Right cardiac atrium (tissue), 5 donors: ENCODE measurements around the gene RAPGEF4. TPM values are rescaled to one million over a fixed set of nuclear protein-coding genes. Genes with fewer than 3 reads are reported as not detected.
A peak's percentile ranks its signal among the peaks of the same experiment; 100 is the strongest.

Experiments
- ATAC-seq, 2 donors: fragments of 200-7000 bp; cut with Tn5 transposase; one replicate each; pipeline versions ENCODE4 v1.8.0 to v1.9.1; 2020; ENCODE audit warnings: moderate library complexity in 2 of 2, mild to moderate bottlenecking in 1 of 2
- DNase-seq, 3 donors: peaks; one replicate each; pipeline ENCODE4 v3.0.0-alpha.2; 2020
- H3K27ac ChIP-seq: one replicate; pipeline ENCODE4 v1.5.1; 2013; ENCODE audit warnings: mild to moderate bottlenecking, low read length, control low read depth, moderate library complexity
- H3K27me3 ChIP-seq: one replicate; pipeline ENCODE4 v1.6.1; 2013; ENCODE audit not compliant: control insufficient read depth, insufficient read depth
- H3K4me1 ChIP-seq: one replicate; pipeline ENCODE4 v1.6.1; 2013; ENCODE audit warnings: low read length; ENCODE audit not compliant: control insufficient read depth, insufficient read depth
- H3K4me3 ChIP-seq: one replicate; pipeline ENCODE4 v1.5.1; 2013; ENCODE audit warnings: low read length, control low read depth
- H3K9me3 ChIP-seq: one replicate; pipeline ENCODE4 v1.6.1; 2013; ENCODE audit warnings: low read length; ENCODE audit not compliant: control insufficient read depth
- WGBS: extraction: QIAGEN DNeasy Blood & Tissue Kit; methylation state at CpG from one replicate; pipeline ENCODE4 v1.1.7; 2013; 5-methylcytosine and 5-hydroxymethylcytosine counted together
- intact Hi-C, 4 donors: fragments of 100-400 bp; cut with DNase I; formaldehyde crosslinking; loops; one replicate each; pipeline versions ENCODE4 v1.11.0 to v1.14.0; 2022 to 2023
- polyA plus RNA-seq: library from polyadenylated mRNA; stranded (reverse); fragments of 200-250 nt; gene quantifications from one replicate; pipeline ENCODE4 v1.2.3, GENCODE V29; 2013
- total RNA-seq, 4 donors: library from RNA; stranded (reverse); fragmentation: NEBNext Ultra II Directional; extraction: Animal tissue kit (Norgen Biotek cat#: 25700); gene quantifications; one replicate each; pipeline ENCODE4 v1.2.1, GENCODE V29; 2021
- donor health status: healthy with polysubstance abuse.
- donor health status: DM: no; HTN: yes; CAD: no.
- donor health status: DM: no; HTN: no; CAD: no.
- donor health status: DM: no; HTN: yes; CAD: no; lungs with severe emphysema.
- donor health status: DM: yes; HTN: yes; CAD: no.

The RAPGEF4 gene
- total and polyA plus RNA-seq, 5 donors, result 5.9 to 11.3 (median 8.8) TPM

DNA sequence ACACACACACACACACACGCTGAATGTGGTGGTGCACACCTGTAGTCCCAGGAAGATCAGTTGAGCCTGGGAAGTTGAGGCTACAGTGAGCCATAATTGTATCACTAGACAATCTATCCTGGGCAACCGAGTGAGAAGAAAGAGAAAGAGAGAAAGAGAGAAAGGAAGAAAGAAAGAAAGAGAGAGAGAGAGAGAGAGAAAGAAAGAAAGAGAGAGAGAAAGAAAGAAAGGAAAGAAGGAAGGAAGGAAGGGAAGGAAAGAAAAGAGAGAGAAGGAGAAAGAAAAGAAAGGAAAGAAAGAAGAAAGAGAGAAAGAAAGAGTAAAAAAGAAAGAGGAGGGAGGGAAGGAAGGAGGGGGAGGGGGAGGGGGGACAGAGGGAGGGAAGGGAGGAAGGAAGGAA is 190.0 kb downstream of the RAPGEF4 start:
- H3K27ac ChIP-seq, result no peak overlapping the region
- ATAC-seq (no peak), DNase-seq (no peak)
- 95% methylated on average over 2 of the region's 2 CpGs for WGBS
- no peaks in the 10 kb centered on the region for H3K27me3 ChIP-seq
- H3K4me1 ChIP-seq, result peaks cover 6% of the 10 kb centered on the region
- no peak overlapping the region for H3K4me3 ChIP-seq
- H3K9me3 ChIP-seq, result no peaks in the 10 kb centered on the region
- intact Hi-C loops, result loop anchor here in 2 of 4 donors (5.0 kb wide), 2 partner anchors 58 to 63 kb away; no protein-coding TSS in a partner anchor

DNA sequence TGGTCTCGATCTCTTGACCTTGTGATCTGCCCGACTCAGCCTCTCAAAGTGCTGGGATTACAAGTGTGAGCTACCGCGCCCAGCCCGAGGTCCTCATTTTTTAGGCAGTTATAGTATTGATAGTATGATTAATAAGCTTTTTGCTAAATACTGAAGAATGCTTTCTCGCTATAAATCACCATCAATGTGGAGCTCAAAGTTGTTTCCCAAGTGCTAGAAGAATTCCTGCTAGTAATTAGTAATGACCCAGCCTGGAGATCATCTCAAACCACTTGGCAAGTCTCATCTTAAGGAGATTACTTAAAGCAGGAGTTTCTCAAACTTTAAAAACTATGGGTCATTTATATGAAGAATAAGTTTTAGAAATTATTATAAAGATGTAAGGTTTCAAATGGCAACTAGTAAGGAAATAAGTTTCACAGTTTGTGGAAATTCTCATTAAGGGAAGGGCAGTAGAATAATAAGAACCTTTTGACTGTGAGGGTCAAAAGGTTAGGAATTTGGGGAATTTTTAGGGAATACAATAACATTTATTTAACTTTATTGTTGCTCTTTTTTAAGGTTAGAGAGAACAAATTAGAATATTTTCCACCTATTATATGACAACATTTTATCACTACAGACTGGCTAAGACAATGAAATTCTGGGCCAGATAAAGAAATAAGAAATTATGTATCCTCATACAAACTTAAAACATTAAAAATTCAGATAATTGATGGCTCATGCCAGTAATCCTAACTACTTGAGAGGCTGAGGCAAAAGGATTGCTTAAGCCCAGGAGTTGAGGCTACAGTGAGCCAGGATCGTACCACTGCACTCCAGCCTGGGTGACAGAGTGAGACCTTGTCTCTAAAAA is 191.4 kb downstream of the RAPGEF4 start:
- DNase-seq, result peak; percentile 33 to 54 (median 39)
- H3K9me3 ChIP-seq, result no peaks in the 10 kb centered on the region
- H3K27me3 ChIP-seq, result no peaks in the 10 kb centered on the region
- H3K27ac ChIP-seq, result peak overlapping the region; percentile 92
- peaks cover 10% of the 10 kb centered on the region for H3K4me1 ChIP-seq
- H3K4me3 ChIP-seq, result no peak overlapping the region
- WGBS, result 90% methylated on average over 7 of the region's 7 CpGs
- peak; percentile 38 to 69 for ATAC-seq
- intact Hi-C loops, result loop anchor here in 2 of 4 donors (5.0 kb wide), 2 partner anchors 60 to 65 kb away; no protein-coding TSS in a partner anchor

DNA sequence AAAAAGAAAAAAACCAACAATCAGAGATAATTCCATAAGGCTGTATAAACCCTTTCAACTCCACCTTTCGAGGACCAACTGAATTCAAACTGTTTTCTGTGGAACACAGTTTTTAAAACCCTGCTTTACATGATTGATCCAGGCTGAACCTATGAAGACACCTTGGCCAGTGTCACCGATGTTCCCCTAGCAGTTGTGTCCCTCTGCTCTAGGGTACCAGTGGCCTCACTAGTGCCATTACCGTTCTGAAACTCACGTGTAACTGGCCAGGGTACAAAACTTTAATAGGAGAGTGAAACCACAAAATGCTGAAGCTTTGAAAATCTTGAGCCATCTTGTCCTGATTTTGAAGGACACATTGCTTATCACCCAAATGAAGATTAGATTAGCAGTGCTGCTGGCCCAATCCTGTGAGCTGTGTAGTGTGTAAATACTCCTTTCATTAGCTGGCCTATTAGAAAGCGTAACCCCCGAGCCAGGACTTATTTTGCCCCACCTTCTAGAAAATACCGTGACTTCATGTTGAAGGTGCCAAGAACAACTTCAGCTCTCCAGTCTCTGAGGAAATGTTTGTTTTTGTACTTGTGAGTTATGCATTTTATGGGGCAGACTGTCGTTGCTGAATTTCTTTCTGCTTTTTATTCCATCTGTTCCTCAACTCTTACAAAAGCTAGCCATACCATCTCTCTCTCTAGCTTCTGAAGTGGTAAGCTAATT is 192.2 kb downstream of the RAPGEF4 start:
- DNase-seq (peak; percentile 43 to 72 (median 50)), ATAC-seq (peak; percentile 86 to 91)

DNA sequence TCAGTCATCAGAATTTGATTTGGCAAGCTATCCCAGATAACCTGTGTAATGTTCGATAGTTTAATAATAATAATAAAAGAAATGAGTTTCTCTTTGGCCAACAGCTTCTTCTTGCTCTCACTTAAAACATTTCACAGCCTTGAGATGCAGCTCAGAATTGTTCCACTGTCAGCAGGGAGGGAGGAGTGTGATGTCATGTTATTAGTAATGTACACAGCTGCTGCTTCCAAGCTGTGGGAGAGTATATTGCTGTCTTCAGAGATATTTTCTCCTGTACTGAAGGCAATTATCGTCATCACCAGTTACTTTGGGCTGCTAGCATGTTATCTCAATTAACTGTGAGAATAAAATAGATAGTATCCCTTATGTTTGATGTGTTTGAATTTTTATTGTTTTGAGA is 193.1 kb downstream of the RAPGEF4 start:
- intact Hi-C loops, result loop anchor here in 2 of 4 donors (5.0 kb wide), 2 partner anchors 61 to 66 kb away; no protein-coding TSS in a partner anchor
- peak in 1 of 2 donors; percentile 53 for ATAC-seq

More for the DNA sequence above, 192.2 kb downstream of the RAPGEF4 start:
- H3K4me1 ChIP-seq, result peaks cover 10% of the 10 kb centered on the region
- WGBS, result 28% methylated on average over 8 of the region's 8 CpGs
- H3K4me3 ChIP-seq, result peak overlapping the region; percentile 26
- intact Hi-C loops, result loop anchor here in 2 of 4 donors (5.0 kb wide), 2 partner anchors 60 to 65 kb away; no protein-coding TSS in a partner anchor
- H3K27me3 ChIP-seq, result no peaks in the 10 kb centered on the region
- no peaks in the 10 kb centered on the region for H3K9me3 ChIP-seq
- peak overlapping the region; percentile 92 for H3K27ac ChIP-seq

DNA sequence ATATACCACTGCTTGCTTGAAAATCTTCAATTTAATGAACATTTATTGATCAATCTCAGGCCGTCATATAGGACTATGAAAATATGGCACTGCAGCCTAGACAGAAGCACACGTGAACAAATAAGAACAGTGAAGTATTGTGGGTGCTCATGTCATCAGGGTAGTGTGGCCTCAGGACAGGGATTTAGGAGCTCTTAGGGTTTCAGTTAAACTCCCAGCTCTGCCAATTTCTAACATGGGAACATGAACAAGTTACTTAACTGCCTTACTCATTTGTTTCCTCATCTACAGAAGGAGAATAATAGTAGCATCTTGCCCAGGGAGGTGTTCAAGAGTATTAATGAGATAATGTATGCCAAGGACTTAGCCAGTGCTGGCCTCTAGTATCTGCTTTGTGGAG is 194.0 kb downstream of the RAPGEF4 start:
- Histone ChIP-seq H3K4me3 (no peak overlapping the region), H3K9me3 (no peaks in the 10 kb centered on the region), H3K4me1 (peaks cover 10% of the 10 kb centered on the region), H3K27ac (peak overlapping the region; percentile 30), H3K27me3 (no peaks in the 10 kb centered on the region)
- no peak for DNase-seq
- WGBS, result 81% methylated on average over 2 of the region's 2 CpGs
- intact Hi-C loops, result loop anchor here (5.0 kb wide), 3 partner anchors 62 to 122 kb away; no protein-coding TSS in a partner anchor
- ATAC-seq, result peak in 1 of 2 donors; percentile 10

More for the DNA sequence above, 193.1 kb downstream of the RAPGEF4 start:
- 60% methylated on average over 2 of the region's 2 CpGs for WGBS
- no peak overlapping the region for H3K27ac ChIP-seq
- no peaks in the 10 kb centered on the region for H3K9me3 ChIP-seq
- H3K4me3 ChIP-seq, result peak overlapping the region; percentile 26
- H3K4me1 ChIP-seq, result peaks cover 10% of the 10 kb centered on the region
- no peak for DNase-seq
- H3K27me3 ChIP-seq, result no peaks in the 10 kb centered on the region

DNA sequence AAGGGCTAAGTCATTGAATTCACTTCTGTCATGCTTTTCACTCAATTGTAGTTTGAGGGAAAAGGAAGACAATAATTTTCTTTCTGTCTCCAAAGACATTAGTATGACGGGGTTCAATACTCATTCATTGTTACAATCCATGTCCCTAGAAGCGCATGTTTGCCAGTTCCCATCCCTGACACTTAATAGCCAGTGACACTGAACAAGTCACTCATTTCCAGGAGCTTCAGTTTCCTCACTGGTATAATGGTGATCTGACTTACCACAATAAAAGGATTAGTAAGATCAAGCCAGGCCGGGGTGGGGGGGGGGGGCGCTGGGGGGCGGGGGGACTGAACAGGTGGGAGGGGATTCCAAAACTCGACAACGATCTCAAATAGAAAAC is 195.2 kb downstream of the RAPGEF4 start:
- Histone ChIP-seq H3K9me3 (no peaks in the 10 kb centered on the region), H3K4me3 (no peak overlapping the region), H3K4me1 (peaks cover 10% of the 10 kb centered on the region), H3K27ac (peak overlapping the region; percentile 58), H3K27me3 (no peaks in the 10 kb centered on the region)
- ATAC-seq (no peak), DNase-seq (no peak)
- 28% methylated on average over 7 of the region's 7 CpGs for WGBS
- intact Hi-C loops, result loop anchor here in 3 of 4 donors (5.0 kb wide), 2 partner anchors 69 to 124 kb away; no protein-coding TSS in a partner anchor

DNA sequence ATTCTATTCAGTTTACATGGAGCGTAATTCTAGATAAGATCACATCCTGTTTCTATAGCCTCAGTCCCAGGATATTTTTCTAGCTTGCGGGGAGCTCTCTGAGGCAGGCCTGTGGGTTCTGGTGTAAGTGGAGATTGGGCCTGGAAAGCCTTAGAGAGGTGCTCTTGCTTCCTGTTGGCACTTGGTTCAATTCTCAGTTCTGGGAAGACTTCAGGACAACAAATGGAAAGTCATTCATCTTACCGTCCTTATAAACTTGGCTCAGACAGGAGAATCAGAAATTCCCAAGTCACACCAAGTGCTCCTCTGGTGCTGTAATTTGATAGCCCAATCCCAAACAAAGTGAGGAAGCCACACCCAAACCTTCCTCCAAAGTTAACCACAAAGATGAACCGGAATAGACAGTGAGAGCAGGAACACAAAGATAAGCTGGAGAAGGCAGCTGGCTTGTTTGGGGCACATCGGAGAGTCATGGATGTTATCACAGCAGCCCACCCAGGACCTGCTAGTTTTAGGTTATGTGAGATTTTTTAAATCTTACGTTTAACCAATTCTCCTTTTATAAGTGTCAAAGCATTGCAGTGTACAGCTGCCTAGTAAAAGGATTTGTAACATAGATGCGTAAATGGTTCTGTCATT is 195.7 kb downstream of the RAPGEF4 start:
- Histone ChIP-seq H3K4me1 (peaks cover 10% of the 10 kb centered on the region), H3K27me3 (no peaks in the 10 kb centered on the region), H3K4me3 (peak overlapping the region; percentile 37), H3K9me3 (no peaks in the 10 kb centered on the region), H3K27ac (peak overlapping the region; percentile 68)
- DNase-seq (peak in 2 of 3 donors; percentile 27 to 54), ATAC-seq (peak; percentile 66 to 90)
- WGBS, result 18% methylated on average over 7 of the region's 7 CpGs
- intact Hi-C loops, result loop anchor here in 3 of 4 donors (5.0 kb wide), 2 partner anchors 69 to 124 kb away; no protein-coding TSS in a partner anchor

DNA sequence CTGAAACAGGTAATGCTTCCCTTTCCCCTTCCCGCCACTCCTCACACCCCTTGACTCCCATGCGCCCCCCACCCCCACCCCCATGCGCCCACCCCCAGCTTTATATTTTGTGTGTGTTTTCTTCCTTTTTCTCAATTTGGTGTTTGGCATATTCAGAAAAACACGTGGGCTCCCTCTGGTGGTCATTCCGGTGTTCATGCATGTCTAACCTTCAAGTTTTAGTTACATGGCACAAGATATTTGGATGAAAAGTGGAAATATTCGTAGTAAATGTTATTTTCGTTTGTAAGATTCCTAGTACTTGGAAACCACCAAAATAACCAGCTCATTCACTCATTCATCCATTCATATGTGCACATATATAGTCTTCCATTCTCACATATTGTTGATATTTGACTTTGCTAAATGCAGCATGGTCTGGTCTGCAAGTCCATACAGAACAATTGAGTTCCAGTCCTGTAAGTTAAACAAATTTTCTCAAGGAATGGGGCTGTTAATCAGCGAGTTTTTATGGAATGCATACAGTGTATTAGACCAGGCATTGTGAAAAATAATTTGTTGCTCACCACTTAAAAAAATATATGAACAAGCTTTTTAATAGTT is 196.4 kb downstream of the RAPGEF4 start:
- Histone ChIP-seq H3K4me1 (peaks cover 10% of the 10 kb centered on the region), H3K9me3 (no peaks in the 10 kb centered on the region), H3K27me3 (no peaks in the 10 kb centered on the region), H3K4me3 (peak overlapping the region; percentile 37), H3K27ac (no peak overlapping the region)
- ATAC-seq, result peak in 1 of 2 donors; percentile 29
- WGBS, result under 1% methylated on average over 8 of the region's 8 CpGs
- intact Hi-C loops, result loop anchor here (2.0 to 5.0 kb wide), 3 partner anchors 70 to 125 kb away; no protein-coding TSS in a partner anchor
- DNase-seq, result peak; percentile 70 to 83 (median 73)

DNA sequence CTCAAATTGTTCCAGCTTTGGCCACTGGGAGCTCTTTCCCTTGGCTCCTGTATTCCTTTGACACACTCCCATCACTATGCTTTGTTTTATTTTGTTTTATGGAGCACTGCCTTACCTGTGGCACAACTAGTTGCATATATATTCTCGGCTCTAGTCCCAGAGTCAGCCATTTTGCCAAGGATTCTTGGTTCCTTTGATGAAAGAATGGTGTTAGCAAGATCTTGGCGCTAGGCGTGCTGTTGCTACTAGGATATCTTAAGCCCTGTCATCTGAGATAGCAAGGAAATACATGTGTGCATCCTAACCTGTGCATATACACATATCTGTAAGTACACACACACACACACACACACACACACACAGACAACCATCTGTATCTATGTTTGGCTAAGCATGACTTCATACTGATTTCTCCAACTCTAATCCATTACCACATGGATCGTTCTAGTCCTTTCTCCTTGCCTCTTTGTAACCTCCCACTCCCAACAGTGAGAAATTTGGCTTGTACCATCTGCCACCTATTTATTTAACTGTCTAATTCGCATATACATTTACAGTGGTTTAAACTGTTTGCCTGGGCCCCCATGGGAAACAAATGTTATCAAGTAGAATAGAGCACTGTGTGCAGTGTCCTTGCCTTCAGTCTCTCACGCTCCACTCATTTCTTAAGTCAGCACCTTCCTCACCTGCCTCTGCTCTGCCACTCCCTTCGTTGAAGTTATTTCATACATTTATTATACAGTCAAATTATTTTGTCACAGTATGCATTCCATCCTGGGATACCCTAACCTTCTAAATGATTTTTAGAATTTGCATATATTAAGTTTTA is 202.5 kb downstream of the RAPGEF4 start:
- Histone ChIP-seq H3K4me1 (no peaks in the 10 kb centered on the region), H3K4me3 (no peak overlapping the region), H3K27me3 (no peaks in the 10 kb centered on the region), H3K9me3 (no peaks in the 10 kb centered on the region), H3K27ac (no peak overlapping the region)
- no peak for ATAC-seq
- WGBS, result 95% methylated on average over 7 of the region's 7 CpGs
- no peak for DNase-seq
- intact Hi-C loops, result no loop called here
